GM19043 (cell line): ENCODE measurements around the gene LRR1.
"Not testable (repeated sequence)": the region's sequence is repeated elsewhere in the genome, so short reads cannot be mapped to it uniquely, and the experiment has no call there.

Source experiments
- ATAC-seq: cut with Tn5 transposase; IDR thresholded peaks from one replicate; pipeline ENCODE4 v1.9.1; 2021; ENCODE audit warnings: low read depth; ENCODE audit not compliant: unreplicated experiment

LRR1 gene

DNA sequence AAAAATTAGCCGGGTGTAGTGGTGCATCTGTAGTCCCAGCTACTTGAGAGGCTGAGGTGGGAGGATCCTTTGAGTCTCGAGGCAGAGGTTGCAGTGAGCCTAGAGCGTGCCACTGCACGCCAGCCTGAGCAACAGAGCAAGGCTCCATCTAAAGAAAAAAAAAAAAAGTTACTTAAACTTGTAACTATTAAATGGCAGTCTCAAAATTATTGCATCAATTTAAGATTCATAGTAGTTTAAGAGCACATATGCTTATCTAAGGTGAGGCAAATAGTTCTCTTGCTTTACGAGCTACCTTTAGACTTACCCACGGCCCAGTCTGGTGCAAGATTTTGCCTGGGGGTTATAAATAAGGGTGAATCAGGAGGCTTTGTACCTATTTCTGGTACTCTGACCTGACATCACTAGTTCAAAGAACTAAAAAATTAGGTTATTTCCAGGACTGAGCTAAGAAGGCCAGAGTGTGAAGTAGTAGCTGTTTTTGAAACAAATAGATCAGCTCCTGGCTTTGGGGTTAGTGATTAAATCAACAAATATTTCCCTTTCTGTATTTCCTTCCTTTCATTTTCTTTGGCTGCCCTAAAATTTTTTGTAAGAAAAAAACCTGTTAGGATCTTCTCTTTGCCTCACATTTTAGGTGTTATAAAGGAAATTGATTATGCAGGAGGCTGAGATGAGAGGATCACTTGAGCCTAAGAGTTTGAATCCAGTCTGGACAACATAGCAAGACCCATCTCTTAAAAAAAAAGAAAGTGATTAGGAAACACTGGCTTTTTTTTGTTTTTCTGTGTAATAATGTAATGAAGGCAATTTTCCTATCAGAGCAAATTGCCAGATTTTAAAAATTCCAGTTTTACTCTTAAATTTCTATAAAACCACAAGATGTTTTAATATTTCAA, 25.4 kb downstream of the LRR1 start:
- no peak for ATAC-seq

DNA sequence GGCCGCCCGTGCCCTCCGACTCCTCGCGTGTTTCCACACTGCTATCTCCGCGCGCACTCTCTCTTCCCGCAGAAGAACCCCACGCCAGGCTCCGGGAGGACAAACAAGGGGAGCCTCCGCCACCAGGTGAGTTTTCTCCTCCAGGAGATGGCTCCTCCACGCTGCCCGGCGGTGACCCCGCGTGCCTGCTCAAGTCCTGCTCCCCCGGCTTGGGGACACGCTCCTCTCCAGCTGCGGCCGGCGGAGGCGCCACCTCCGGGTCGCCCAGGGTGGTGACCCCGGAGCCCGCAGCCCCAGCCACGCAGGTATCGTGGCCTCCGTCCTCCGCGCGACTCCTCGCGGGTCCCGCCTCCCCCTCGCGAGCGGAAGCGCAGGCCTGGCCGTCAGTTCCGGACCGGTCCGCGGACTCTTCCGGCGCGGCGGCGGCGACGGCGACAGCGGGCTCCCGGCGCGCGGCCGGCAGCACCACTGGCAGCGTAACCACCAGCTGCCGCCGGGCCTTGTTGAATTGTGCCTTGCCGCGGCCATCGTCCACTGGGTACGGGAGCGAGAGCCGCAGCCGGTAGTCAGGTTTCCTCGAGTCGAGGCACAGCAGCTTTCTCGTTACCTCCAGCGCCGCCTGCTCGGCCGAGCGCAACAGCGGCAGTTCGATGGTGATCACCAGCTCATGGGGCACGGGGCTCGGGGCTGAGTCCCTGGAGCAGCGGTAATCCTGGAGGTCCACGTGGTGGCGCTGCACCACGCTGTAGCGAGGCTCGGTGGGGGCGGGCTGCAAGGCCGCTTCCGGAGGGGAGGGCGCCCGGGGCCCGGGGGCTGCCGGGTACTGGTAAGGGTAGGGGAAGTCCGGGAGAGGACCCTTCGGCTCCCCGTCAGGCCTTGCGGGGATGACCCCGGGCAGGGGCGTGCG, 35.2 kb downstream of the LRR1 start:
- peak; percentile 73 for ATAC-seq

- ATAC-seq: peak; percentile 21
These were observed 36.0 kb downstream of the LRR1 start, which contains the start of gene DNAAF2 for GRCh38 chr14:49634547-49635334. Gene DNAAF2 (minus strand): TSS chr14:49635244. CDS start chr14:49635149, 95 bp downstream.

DNA sequence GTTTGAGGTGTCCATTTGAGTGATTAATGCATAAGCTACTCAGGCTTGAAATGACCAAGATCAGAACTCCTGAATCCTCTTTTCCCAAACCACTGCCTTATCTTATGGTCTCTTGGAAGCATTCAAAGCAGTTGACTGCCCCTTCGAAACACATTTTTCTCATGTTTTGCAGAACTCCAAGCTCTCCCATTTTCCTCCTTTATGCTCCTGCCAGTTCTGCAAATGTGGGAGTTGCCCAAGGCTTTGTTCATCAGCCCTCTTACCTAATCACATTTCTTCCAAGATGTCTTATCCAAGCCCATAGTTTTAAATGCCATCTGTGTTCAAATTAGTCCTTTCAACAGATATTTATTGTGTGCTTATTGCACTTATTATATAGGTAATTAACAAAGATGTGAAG, 38.1 kb downstream of the LRR1 start:
- no peak for ATAC-seq

- no peak for ATAC-seq
These were observed 38.9 kb downstream of the LRR1 start for GRCh38 chr14:49637534-49638078.

- no peak for ATAC-seq
These were observed 42.0 kb downstream of the LRR1 start for GRCh38 chr14:49640540-49641417.

DNA sequence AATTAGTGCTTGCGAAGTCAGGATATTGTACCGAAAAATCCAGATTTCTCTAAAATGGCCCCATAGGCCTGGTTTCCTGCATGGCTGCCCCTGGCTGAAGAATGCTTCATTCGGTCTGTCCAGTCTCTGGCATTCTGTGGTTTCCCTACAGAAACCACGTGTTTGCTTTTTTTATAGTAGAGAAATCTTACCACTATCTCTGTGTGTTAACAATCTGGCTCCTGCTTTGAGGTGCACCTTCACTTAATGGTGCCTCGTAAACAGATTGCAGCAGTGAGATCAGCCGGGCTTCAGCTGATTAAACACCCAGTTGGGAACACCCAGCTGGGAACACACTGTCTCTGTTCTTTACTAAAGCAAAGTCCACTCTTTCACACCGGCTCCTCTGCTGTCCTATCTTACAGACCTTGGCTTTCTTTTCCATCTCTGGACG, 43.0 kb downstream of the LRR1 start:
- ATAC-seq: no peak

DNA sequence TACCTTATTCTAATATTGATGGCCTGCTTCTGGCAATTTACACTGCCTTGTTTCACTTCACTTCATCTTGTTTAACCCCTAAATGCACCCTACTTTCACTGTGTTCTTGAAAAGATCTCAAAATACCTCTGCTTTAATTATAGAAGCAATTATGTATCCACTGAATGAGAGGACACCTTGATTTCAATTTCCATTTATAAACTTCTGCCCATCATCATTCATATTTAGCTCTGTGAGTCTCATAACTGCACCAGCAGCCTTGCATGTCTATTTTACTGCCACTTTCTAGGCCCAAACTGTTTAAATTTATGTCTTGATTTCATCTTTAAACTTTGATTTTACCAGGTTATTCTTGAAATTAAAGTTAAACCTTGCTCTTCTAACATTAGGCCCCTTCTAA, 43.4 kb downstream of the LRR1 start:
- ATAC-seq: no peak

DNA sequence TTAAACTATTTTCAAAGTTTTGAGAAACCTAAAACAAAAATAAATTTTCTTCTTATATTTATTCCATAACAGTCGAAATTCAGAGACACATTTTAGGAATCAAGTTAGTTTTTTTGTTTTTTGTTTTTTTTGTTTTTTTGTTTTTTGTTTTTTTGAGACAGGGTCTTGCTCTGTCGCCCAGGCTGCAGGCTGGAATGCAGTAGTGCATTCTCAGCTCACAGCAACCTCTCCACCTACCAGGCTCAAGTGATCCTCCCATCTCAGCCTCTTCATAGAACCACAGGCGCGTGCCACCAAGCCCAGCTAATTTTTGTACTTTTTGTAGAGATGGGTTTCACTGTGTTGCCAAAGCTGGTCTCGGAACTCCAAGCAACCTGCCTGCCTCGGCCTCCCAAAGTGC, 54.8 kb downstream of the LRR1 start:
- no peak for ATAC-seq

DNA sequence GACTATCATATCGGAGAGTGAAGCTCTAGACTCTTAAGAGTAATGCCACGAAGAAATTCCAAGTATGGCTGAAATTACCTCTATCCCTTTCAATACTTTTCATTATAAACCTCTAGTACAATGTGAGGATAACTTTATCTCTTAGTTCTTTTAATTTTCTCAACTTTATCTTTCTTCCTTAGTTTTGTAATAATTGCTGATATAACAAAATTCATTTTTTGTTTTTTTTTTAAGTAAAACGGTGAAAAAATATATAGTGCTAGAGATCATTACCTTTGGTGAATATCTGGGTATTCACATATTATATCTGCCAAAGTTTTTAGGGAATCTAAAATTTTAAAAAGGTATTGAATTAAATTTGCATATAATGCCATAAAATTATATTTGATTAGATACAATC, 55.8 kb downstream of the LRR1 start:
- ATAC-seq: no peak

- not testable (repeated sequence) for ATAC-seq
These were observed 58.8 kb downstream of the LRR1 start for GRCh38 chr14:49657500-49657899.

DNA sequence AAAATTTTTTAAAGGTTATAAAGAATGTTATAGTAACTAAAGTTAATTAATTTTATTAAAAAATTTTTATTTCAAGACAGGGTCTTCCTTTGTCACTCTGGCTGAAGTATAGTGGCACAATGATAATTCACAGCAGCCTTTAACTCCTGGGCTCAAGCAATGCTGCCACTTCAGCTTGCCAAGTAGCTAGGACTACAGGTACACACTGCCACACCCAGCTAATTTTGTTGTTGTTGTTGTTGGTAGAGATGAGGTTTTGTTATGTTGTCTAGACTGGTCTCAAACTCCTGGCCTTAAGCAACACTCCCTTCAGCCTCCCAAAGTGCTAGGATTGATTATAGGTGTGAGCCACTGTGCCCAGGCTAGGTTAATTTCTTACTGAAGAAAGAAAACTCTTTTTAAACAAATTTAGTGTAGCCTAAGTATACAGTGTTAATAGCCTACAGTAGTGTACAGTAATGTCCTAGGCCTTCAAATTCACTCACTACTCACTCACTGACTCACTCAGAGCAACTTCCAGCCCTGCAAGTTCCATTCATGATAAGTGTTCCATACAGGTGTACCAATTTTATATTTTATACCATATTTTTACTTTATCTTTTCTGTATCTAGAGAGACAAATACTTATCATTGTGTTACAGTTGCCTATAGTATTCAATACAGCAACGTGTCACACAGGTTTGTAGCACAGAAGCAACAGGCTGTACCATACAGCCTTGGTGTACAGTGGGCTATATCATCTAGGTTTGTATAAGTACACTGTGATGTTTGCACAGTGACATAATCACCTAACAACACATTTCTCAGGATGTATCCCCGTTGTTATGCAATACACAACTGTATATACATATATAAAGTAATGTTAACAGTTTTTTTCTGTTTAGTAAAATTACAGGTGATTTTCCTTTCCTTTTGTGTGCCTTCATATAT, 61.1 kb downstream of the LRR1 start:
- ATAC-seq: no peak
